ENCODE results near the gene KMT5B.

DNA sequence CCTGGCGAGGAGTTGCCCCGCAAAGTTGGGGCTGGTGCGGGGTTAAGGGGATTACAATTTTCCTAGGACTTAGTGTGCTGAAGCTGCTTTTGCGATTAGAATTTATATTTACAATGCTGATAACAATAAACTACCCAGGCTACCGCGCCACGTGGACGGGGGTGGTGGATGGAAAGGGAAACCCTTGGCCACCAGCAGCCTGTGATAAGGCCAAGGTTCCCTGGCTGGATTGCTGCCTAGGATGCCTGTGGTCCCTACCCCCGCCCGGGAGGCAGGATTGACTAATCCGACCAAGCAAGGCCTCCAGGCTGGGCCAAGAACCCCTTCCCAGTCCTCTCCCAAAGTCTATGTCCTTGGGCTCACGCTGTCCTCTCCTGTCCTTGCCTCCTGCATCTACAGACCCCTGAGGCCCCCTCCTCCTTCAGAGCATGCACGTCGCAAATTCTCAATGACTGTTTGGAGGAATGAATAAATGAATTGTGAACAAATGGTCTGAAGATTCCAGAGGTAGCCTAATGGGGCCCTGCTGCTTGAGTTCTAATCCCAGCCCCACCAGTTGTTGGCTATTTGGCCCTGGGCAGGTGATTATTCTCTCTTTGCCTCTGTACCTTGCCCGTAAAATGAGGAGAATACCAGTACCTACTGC, 84.3 kb downstream of the KMT5B start:
- TF ChIP-seq CTCF (IDR thresholded peaks at IDR 0.05) (no peak), ZFX (IDR thresholded peaks at IDR 0.05; ENCODE audit: borderline replicate concordance) (no peak)

Data from 22Rv1 (cell line).